Right hindlimb (tissue), 1 donor: ENCODE measurements around the gene TMPRSS11A.
A peak's percentile ranks its signal among the peaks of the same experiment; 100 is the strongest.

Source experiments
- DNase-seq: peaks from one replicate; pipeline ENCODE4 v3.0.0-alpha.2; 2018

TMPRSS11A gene

GRCh38 chr4:67911141-67911540, 52.2 kb downstream of the TMPRSS11A start:
- no peak for DNase-seq

DNA sequence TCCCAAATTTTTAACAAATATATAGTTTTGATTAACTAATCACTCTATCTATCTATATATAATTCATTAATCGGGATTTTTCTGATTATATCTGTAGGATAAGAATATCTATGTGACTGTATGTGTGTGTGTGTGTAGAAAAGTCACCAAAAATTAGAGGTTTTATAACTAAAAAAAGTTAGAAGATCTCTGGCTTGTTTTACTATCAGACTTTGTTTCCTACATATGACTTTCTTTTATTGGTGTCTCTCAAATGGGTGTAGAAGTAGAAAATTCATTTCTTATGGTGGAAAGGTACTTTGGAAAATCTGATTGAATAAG, 52.7 kb downstream of the TMPRSS11A start:
- no peak for DNase-seq

DNA sequence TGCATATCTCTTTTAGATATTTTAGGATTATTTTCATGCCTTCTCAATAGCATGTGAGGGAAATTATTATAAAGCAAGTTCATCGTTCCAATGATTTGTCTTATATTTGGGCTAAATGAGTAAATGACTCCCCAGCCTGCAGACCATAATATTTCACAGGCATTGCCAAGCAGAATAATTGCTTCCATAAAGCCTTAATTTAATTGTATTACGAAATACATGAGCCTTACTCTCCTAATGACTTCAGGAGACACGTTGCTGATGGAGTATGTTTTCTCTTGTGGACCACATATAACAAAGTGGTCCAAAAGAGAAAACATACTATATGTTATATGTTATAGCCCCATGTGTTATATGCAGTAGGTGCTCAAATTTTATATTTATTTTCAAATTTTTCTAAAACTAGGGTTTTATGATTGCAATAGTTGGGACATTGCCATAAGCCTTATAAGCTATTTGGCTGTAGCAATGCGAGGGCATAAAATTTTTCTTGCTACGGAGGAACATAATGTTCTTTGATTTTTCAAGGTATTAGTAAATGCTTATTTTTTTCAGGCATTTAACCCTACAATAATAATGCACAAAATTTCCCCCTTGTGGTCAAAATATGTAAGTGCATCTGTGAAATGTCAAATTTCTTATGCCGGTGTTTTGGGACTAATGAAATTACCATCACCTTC, 53.2 kb downstream of the TMPRSS11A start:
- DNase-seq, result no peak

DNA sequence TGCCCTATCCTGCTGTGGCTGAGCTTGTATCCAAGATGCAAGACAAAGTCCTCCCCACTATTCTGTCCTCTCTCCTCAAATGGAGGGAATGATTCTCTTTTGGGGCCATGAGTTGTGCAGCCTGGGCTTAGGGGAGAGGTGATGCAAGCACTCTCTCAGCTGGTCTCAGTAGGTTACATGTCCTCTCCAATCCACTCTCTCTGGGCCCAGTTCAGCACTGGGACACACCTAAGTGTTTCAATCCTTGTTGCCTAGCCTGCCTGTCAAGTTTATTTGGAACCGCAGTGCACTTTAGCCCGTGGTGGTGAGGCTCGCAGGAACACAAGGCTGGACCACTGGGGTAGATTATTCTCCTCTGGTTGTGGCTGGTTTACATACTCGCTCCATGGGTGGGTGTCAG, 55.6 kb downstream of the TMPRSS11A start:
- DNase-seq, result no peak

GRCh38 chr4:67899096-67899495, 64.2 kb downstream of the TMPRSS11A start:
- no peak for DNase-seq

DNA sequence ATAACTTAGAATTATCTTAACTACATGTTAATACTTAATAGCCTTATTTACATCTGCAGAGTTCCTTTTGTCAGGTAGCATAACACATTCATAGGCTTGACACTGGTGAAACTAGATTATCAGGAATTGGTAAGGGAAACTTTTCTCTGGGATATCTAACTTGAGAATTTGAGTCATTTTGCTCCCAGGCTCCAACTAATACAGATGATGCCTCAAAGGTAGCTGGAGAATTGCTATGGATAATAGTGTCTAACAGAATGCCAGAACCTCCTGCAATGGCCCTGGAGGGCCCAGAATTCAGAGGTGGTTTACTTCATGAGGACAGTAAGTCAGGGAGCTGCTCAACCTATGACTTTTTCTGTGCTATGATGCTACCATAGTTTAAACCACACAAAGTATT, 65.6 kb downstream of the TMPRSS11A start:
- no peak for DNase-seq

DNA sequence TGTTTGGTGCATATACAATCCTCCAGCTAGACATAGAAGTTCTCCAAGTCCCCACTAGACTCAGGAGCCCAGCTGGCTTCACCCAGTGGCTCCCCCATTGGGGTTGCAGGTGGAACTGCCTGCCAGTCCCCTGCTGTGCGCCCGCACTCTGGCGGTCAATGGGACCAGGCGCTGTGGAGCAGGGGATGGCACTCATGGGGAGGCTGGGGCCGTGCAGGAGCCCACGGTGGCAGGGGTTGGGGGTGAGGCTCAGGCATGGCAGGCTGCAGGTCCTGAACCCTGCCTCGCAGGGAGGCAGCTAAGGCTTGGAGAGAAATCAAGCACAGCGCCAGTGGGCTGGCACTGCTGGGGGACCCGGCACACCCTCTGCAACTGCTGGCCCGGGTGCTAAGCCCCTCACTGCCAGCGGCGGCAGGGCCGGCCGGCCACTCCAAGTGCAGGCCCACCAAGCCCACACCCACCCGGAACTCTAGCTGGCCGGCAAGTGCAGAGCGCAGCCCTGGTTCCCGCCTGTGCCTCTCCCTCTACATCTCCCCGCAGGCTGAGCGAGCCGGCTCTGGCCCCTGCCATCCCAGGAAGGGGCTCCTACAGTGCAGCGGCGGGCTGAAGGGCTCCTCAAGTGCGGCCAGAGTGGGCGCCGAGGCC, 66.8 kb downstream of the TMPRSS11A start:
- no peak for DNase-seq

- no peak for DNase-seq
These were observed 68.6 kb downstream of the TMPRSS11A start for GRCh38 chr4:67894659-67895058.

DNA sequence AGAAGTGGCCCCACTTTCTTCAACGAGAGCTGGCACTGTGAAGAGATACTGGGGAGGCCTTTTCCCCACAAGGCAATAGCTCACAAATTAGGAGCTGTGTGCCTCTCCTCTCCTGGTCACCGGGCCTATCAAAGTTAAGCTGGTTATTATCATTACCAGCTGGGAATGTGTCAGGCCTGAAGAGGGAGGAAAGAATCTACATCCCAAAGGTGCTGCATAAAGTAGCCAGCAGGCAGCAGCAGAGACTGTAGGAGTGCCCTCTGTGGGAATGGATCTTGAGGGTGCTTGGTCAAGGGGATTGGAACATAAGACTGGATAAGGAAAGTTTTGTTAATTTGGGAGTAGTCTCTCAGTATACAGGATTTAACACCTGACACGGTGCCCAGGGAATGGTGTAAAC, 70.4 kb downstream of the TMPRSS11A start:
- no peak for DNase-seq

GRCh38 chr4:67892253-67892652, 71.0 kb downstream of the TMPRSS11A start:
- no peak for DNase-seq

DNA sequence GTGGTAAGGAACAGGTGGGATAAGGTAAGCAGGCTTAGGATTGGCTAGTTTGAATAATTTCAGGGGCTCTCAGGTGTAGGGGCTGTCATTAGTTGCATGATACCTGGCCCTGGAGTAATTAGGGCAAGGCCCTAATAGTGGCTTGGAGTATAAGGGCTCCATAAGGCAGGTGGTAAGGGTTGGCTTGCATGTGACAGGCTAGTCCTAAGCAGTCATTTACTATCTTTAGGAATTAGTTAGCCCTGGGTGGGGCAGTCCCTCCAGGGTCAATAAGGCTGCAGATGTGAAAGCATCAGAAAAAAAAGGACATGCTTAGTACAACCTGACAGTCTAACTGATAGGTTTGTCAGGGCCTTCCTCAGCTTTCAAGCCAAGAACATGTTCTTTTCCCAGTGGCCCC, 71.6 kb downstream of the TMPRSS11A start:
- DNase-seq, result no peak

GRCh38 chr4:67886281-67886680, 77.0 kb downstream of the TMPRSS11A start:
- DNase-seq, result no peak

GRCh38 chr4:67885762-67886161, 77.5 kb downstream of the TMPRSS11A start:
- DNase-seq, result no peak

- DNase-seq, result no peak
These were observed 78.6 kb downstream of the TMPRSS11A start for GRCh38 chr4:67884701-67885100.

DNA sequence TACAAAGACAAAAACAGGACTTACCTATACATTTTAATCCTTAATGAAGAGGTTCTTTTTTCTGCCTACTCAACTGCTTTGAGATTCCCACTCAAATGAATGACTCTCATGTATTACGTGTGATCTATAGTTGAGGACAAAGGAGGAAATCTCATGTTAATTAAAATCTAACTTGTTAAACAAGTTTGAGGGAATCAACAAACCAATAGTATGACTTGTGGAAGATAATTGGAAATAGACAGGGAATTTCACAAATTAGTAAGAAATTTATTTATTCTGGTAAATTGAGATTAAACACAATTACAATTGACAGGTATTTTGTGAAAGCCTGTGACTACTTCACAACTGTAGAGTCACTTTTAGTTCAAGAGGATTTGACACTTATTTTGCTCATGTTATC, 79.4 kb downstream of the TMPRSS11A start, which contains the start of gene TMPRSS11D:
Gene TMPRSS11D, minus strand, starts transcription at position 101 of the 400 bp plus-strand sequence. Its CDS starts 69 bp downstream, at position 32.
- no peak for DNase-seq

GRCh38 chr4:67883458-67883857, 79.8 kb downstream of the TMPRSS11A start:
- DNase-seq, result no peak

DNA sequence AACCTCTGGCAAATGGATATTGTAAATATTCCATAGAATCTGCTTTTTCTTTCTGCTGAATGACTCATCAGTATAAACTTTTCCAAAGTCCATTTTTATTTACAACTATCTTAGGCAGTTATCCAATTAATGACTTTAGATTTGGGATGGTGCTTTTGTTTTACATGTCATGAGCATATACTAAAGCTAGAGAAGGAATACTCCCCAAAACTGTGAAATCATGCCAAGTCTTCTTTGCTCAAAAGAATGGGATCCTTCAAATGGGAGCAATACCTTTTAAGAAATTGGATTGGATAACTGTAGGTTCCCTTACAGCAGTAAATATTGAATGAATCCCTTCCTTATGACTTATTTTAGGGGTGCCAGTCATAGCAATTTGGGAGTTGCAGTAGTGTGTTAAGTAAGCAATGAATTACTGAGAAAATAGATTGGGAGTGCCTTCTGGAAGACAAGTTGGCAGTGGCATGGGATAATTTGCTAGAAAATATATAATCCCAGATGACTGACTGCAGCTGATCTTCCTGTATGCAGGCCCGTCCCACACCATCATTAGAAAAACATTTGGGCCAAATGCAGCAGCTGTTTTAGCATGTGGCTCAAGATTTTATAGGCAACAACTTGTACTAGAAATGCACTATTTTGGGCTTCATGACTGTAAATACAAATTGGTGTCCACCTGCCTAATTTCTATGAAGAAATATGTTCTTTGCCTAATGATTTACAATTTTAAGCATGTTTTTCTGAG, 82.3 kb downstream of the TMPRSS11A start:
- DNase-seq, result peak; percentile 73

DNA sequence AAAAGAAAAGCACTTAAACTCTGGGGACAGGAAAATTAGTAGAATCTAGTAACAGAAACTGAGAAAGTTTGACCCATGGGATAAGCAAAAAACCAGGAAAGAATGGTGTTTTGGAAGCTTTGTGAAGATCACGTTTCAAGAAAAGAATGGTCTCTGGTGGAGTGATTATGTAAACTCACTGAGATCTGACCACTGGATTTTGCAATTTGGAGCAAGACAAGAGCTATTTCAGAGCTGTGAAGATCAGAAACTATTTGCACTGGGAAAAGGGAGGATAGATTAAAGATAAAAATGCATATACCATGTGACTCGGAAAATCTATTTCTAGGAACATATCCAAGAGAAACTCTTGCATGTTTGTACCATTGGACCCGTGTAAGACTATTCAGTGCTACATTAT, 83.8 kb downstream of the TMPRSS11A start:
- DNase-seq, result no peak

- DNase-seq, result no peak
These were observed 86.2 kb downstream of the TMPRSS11A start for GRCh38 chr4:67877086-67877485.

DNA sequence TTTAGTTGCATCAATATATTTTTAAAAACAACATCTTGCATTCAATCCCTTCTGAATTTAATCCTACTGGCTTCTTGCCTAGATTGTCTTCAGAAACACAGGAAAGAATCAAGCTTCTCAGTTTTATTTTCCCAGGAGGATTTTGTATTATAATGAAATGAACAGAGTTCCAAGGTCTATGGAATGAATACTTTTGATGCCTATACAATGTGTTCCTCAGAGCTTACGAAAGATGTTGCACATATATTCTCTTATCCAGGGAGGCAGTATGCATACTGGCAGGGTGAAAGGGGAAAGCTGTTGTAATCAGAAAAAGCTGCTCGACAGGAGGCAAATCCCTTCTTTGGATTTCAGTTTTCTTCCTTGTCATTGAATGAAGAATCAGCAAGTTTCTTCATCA, 88.3 kb downstream of the TMPRSS11A start:
- DNase-seq, result no peak

- no peak for DNase-seq
These were observed 90.2 kb downstream of the TMPRSS11A start for GRCh38 chr4:67873116-67873515.

GRCh38 chr4:67871867-67872266, 91.4 kb downstream of the TMPRSS11A start:
- no peak for DNase-seq

DNA sequence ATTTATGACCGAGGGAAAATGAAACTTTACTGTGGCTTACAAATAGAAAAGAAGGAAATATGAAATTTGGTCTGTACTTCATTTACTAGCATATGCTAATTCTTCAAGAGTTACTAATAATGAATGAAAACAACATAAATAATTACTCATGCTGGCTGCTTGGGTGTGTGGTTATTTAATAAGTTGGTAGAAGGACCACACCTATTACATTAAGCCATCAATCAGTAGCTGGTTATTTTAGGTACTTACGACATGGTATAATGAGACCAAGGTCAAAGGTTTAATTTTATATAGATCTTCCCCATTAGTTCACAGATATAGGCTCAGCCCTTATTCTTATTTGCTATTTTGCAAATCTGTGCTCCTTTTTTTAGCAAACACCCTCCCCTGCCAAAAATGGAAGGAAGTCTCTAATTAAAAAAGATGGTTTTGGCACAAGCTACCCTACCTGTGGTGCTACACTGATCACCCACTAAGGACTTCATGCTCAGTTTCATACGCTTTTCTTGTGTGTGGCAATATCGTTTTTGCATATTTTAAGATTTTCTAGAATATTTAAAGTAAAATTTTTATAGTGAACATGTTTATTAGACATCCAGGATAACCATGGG, 93.6 kb downstream of the TMPRSS11A start:
- no peak for DNase-seq

- no peak for DNase-seq
These were observed 101.8 kb downstream of the TMPRSS11A start for GRCh38 chr4:67861513-67861912.
